SW 1271 (cell line): ENCODE measurements around the gene GLRA2.
A peak's percentile ranks its signal among the peaks of the same experiment; 100 is the strongest.

Source experiments
- DNase-seq, 2 experiments: peaks; one replicate each; lab custom pipeline; 2025; lab: John Stamatoyannopoulos, UW

Gene GLRA2

DNA sequence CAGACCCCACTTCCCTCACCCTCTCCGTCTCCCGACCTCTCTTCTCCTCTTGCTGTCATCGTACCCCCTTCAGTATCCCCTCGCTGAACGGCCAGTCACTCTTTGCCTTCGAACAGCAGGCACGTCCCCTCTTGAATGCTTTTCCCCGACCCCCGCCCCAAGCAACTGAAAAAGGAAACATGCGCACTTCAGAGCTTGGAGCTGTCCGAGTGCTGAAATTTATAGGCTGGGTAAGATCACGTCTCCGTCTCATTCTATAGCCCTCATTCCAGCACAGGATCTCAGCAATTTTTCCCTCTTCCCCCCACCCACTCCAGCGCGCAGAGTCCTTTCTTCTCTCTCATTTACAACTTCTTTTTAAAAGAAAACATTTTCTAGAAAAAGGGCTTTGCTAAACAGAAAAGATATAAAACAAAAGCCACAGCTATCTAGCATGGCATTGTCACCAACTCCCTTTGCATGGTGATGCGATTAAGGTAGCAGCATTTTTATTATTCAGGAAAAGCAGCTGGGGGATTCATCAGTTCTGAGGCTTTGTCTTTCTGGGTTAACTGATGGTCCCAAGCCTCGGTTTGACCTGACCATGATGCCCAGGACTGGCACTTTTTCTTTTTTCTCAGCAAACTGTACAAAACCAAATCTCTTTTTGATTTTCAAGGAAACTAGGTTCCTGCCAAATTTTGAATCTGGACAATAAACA lies at the start of gene GLRA2:
Gene GLRA2 (plus strand): TSS at position 247 of the 700 bp plus-strand sequence. CDS start 522 bp downstream, outside the sequence.
- no peak for DNase-seq

DNA sequence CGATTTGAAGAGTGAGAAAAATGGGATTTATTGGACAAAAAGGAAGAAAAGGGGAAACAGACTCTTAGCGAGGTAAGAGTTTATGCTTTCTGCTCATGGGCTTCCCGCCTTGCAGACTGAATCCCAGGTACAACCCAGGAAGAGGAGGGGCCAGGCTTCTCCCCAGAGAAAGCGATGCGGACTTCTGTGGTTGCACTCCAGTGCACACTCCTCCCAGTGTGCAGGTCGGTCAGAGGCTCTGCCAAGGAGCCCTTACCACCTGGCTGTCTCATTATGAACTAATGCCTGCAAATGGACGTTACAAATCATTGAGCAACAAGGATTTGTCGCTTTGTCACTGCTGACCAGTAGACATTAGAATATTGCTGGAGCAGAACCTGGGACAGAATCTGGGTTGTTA lies 39.9 kb upstream of the GLRA2 start:
- no peak for DNase-seq

DNA sequence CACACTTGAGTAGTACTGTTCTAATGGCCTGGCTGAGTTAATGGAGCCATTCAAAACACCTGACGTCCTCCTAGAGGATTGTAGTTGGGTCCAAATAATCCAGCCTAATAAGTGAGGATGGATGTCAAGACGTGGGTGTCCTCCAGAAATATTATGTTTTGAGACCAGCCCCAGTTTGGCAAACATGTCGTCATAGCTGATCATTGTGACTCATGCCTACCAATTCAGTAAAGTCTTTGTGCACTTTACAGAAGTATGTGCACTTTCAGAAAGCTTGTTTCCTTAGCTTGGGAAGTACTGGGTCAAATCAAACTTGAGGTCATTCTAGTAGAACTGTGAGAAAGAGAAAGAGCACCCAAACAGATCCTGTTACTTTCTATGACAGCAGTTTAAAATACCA lies 37.6 kb upstream of the GLRA2 start:
- no peak for DNase-seq

DNA sequence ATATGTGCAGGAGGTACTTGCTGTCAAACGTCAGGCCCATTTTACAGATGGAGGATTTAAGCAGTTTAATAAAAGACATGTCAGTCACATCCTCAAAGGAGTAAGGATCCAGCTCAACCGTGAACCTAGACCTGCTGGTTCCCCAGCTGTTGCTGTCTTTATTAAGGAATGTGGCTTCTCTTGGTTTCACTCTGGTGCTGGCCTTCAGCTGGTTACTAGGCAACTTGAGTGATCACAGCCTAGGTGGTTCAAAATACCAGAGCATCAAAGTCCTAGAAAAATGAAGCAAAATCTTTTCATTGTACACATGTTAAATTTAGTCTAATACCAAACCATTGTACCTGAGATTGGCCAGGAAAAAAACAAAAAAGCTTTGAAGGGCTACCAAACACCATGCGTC lies 32.7 kb upstream of the GLRA2 start:
- DNase-seq = no peak

DNA sequence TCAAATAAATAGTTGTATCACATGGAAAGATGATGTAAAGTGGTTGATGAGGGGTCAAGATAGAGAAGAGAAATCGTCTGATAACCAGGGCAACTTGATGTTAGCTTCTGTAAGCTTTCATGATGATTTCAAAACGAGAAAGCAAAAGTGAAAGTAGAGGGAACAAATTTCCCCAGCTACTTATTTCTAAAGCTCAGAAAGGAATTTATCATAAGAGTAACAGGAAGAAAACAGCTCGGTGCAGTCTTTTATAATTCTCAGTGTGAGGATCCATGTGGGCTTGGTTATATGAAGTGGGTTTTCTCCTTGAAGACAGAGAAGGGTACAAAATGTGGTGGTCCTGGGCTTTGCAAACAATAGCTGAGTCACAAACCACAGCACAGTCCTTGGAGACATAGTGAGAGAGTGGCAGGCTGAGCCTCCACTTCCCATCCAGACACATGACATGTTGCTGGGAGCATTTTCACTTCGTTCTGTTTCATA lies 32.1 kb upstream of the GLRA2 start:
- peak in 1 of 2 experiments; percentile 1 for DNase-seq

DNA sequence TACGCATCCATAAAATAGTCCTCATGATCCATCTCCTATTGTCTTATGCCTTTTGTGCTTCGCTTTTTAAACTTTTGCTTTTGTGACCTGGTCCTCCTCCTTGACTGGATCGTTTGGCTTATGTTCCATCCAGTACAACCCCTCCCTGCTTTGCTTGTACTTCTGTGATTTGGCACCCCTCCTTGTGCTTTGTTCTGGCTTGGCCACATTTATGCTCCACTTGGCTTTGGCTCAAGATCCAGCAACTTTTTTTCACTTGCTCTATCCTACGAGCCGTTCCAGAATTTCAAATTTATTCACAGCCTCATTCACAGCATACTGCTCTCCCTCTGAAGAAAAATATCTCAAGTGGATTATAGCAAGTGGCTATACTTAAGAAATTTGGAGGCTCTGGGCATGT lies 28.0 kb upstream of the GLRA2 start:
- no peak for DNase-seq

- DNase-seq = no peak
Measured at GRCh38 chrX:14504960-14505538, 24.3 kb upstream of the GLRA2 start.

DNA sequence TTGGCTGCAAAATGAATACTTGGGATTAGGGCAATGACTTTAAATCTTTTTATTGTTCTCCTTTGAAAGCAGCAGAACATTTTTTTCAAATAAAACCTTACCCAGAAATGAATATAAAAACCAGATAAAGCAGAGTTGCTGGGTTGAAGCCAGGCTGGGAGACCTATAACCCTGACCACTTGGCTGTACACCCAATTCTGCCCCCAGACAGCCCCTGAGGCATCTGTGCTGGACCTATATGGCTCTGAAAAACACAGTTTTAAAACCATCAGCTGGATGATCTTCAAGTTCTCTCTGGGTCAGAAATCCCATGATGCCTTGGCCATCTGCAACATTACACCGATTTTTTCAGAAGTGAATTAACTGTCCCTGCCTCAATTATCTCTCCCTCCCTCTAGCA lies 23.7 kb upstream of the GLRA2 start:
- no peak for DNase-seq

DNA sequence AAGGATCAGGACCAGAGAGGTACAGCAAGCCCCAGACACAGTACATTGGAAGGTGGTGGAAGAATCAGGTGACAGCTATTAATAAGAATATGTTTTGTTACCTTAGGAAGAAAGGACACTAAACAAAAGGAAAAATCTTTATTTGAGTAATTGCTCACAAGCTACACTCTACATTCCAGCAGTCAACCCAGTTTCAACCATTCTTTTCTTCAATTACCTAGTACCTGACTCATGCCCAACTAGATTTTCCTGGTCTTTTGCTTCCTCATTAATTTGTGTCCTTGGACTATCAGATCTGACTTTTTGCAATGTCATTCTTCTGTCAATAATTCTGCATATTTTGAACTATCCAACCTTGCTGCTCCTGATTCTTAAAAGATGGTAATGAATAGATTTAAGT lies 22.5 kb upstream of the GLRA2 start:
- no peak for DNase-seq

- no peak for DNase-seq
Measured at GRCh38 chrX:14508025-14508690, 21.2 kb upstream of the GLRA2 start.

DNA sequence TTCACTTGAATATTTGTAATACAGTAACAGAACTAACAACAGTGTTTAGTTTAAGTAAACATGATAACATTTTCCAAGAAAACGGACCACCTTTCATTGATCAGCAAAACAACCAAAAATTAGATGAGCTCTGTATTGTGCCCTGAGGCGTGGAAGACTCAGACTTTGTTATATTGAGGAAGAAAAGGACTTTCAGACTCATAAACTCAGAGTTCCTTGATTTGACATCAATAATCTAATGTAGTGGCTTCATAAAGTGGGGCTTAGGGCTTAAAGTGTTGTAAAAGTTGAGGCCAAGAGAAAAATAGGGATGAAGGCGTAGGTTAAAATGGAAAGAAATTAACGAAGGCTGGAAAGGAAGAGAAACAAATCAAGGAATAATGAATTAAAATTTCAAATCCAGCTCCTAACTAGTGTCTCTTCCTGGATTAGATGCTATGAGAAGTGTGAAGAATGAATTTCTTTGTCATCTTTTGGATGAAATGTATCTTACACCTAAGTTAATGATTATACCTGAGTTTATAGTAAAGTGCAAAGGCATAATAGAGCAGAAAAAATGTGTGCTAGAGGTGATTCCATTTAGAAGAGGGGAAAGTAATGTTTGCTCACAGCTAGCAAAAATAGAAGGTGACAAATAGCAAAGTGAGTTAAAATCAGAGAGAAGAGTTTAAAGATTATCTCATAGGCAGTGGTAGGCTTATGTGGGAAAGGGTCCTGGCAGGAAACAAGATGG lies 19.8 kb upstream of the GLRA2 start:
- no peak for DNase-seq

DNA sequence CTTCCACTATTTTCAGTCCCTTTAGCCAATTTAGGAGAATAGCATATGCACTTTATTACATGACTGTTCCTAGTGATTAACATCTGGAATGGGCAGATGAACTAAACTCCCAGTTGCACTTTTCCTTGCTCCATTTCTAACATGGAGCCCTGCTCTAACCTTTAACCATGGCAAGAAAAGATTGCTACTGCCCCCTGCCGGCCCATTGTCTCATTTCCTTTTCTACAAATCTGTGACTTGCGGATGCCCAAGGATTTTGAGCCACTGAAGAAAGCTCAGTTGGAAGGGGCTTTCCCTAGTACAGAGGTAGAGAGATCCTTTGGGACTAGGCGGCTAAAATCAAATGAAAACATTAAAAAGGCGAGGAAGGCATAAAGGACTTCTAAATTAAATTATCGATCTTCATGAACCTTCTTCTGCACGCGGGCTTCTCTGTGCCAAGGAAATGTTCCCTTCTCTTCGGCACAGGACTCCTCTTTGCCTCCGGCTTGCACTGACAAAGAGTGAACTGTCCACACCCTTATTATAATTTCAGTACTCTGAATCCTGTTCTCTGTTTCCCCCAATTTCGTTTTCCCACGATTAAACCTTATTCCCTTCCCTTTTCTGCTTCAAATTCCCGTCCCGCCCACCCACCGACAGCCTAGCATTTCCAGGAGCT lies 577 bp upstream of the GLRA2 start:
- peak in 1 of 2 experiments; percentile 6 for DNase-seq

DNA sequence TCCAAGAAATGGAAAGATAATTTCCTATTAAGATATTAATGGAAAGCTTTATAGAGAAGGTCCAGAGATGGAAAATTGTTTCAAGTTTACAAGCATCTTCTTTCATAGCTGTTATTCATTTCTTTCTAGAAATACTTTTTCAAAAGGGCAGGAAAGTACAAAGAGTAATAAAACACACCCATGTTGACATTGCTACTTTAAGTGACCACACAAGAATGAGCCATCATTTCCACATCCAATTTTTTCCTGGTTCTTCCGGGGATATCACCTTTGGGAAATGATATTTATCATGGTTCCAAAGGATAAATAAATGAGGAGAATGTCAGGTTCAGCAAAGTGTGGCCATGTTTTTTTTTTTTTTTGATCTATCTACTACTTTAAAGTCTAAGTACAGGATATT lies 4.5 kb downstream of the GLRA2 start:
- DNase-seq = no peak

DNA sequence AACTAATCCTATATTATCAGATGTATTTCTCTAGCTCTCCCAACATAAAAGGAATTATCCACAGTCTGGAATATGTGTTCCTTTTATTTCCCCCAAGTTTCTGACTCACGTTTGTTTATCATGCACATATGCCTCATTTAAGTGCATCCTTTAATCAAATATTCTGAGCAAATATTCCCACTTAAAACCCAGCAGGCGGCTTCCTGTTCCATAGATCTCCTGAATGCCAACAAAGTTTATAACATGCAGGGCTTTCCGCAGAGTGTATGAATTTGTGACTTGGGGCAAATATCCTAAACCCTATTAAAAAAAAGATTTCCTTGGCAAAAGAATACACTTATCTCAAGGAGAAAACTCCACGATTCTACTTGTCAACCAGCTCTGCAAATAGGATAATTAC lies 16.9 kb downstream of the GLRA2 start:
- no peak for DNase-seq

GRCh38 chrX:14554131-14554715 lies 24.9 kb downstream of the GLRA2 start:
- no peak for DNase-seq

DNA sequence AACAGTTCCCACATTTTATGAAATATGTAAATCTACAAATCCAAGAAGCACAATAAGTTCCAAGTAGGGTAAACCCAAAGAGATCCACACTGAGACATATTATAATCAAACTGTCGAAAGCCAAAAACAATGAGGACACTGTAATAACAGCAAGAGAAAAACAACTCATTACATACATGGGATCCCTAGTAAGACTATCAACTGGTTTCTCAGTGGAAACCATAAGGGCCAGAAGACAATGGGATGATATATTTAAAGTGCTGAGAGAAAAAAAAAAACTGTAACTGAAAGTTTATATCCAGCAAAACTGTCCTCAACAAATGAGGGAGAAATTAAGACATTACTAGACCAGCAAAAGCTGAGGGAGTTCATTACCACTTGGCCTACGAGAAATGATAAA lies 34.7 kb downstream of the GLRA2 start:
- no peak for DNase-seq

DNA sequence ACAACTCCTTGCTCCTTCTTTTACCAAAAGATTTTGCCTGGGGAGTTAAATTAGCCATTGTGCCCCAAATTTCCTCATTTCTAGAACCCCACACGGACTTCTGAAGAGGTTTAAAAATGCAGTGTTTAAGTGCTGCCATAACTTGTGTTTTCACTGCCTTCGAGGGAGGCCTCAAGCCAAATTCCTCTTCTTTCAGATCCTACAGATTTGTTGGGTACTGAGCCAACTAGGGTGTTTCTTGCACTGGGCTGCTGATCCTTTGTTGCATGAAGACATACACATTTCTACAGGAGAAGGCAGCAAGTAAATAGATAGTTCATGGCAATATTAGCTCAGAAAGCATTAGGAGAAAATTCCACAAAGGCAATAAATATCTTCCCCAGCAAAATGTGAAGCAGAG lies 43.8 kb downstream of the GLRA2 start:
- DNase-seq = no peak

DNA sequence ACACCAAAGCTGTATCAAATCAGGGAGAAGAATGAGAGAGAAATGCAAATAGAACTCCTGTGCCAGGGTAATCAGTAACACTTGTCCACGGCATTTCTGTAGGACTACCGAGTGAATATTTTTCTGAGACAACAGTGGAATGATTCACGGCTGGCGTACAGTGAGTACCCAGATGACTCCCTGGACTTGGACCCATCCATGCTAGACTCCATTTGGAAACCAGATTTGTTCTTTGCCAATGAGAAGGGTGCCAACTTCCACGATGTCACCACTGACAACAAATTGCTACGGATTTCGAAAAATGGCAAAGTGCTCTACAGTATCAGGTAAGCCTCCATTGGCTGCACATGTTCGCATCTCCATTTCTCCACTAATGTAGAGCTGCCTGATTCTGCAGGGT lies 51.7 kb downstream of the GLRA2 start:
- DNase-seq = no peak

GRCh38 chrX:14584548-14584947 lies 55.2 kb downstream of the GLRA2 start:
- no peak for DNase-seq

- DNase-seq = no peak
Measured at GRCh38 chrX:14590216-14590615, 60.9 kb downstream of the GLRA2 start.

DNA sequence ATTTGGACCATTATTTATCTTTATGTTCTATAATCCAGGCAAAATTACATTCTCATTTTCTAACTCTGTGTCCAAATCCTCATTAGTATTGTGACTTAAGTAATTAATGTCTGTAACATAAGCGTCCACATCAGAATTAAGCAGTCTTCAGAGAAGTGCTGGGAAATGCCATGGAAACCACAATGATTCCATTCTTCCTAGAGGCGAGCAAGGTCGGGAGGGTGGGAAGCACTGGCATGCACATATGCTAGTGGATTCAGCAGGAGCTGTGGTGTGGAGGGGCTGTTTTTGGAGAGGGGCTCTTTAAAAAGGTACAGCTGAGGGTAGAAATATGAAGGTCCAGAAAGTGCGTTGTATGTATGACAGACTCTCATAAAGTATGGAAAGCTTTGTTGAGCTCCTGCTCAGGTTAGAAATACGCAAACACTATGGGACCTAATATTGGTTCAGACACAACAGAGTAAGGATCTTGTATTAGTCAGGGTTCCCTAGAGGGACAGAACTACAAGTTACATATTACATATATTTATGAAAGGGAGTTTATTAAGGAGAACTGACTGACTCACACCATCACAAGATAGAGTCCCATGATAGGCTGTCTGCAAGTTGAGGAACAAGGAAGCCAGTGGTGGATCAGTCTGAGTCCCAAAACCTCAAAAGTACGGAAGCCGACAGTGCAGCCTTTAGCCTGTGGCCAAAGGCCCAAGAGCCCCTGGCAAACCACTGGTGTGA lies 61.5 kb downstream of the GLRA2 start:
- no peak for DNase-seq
